T-helper 2 cell treated with Interferon-gamma antibody and Interleukin-4, amounts not matched to agents 100 ng/mL and 5 ng/mL, for 36 hours (primary cell): ENCODE data around the gene ABHD16A. TPM values are rescaled to one million over a fixed set of nuclear protein-coding genes. Genes with fewer than 3 reads are reported as not detected.

Experiments used
- intact Hi-C: fragments of 100-400 bp; cut with micrococcal nuclease; formaldehyde crosslinking; loops from one replicate; pipeline ENCODE4 v1.15.1; 2023
- total RNA-seq: library from RNA; stranded (reverse); gene quantifications from 2 replicates; pipeline ENCODE4 v1.2.3, GENCODE V29; 2022

ABHD16A gene
- total RNA-seq, 1 donor from 2014 or later = 54.9 TPM

- intact Hi-C loops = loop anchor here (10.0 kb wide), 2 partner anchors 189 to 441 kb away; partner anchors contain the start of genes AGPAT1, ATP6V1G2, DDX39B and NFKBIL1
These were observed 30.6 kb upstream of the ABHD16A start for GRCh38 chr6:31733734-31734133.

- intact Hi-C loops = loop anchor here (10.0 kb wide), 2 partner anchors 187 to 443 kb away; partner anchors contain the start of genes AGPAT1, ATP6V1G2, DDX39B and NFKBIL1
These were observed 28.9 kb upstream of the ABHD16A start for GRCh38 chr6:31732029-31732428.

- intact Hi-C loops = loop anchor here (1.0 to 10.0 kb wide), 3 partner anchors 27 to 444 kb away; partner anchors contain the start of genes ABHD16A, AGPAT1, ATP6V1G2 and DDX39B
These were observed 27.5 kb upstream of the ABHD16A start for GRCh38 chr6:31730631-31731086.

- intact Hi-C loops = loop anchor here (1.0 to 10.0 kb wide), 7 partner anchors 8 to 445 kb away; partner anchors contain the start of genes ABHD16A, AGPAT1, ATP6V1G2 and DDX39B
These were observed 27.0 kb upstream of the ABHD16A start for GRCh38 chr6:31729979-31730630.

- intact Hi-C loops = loop anchor here (1.0 to 2.0 kb wide), 4 partner anchors 9 to 101 kb away; partner anchors contain the start of gene LY6G5C
These were observed 26.4 kb upstream of the ABHD16A start for GRCh38 chr6:31729515-31729978.

- intact Hi-C loops = loop anchor here (1.0 to 2.0 kb wide), 4 partner anchors 9 to 102 kb away; partner anchors contain the start of gene LY6G5C
These were observed 25.8 kb upstream of the ABHD16A start, which contains the start of gene DDAH2 for GRCh38 chr6:31728767-31729514. DDAH2 (minus strand) TSS chr6:31729299; CDS start chr6:31729161, 138 bp downstream.

- intact Hi-C loops = loop anchor here (2.0 kb wide), 3 partner anchors 41 to 103 kb away; partner anchors contain the start of gene LY6G5C
These were observed 24.9 kb upstream of the ABHD16A start for GRCh38 chr6:31727717-31728671.

- intact Hi-C loops = no loop called here
These were observed 24.1 kb upstream of the ABHD16A start for GRCh38 chr6:31727034-31727716.

- intact Hi-C loops = no loop called here
These were observed 22.6 kb upstream of the ABHD16A start for GRCh38 chr6:31725502-31726350.

GRCh38 chr6:31723980-31724691, 21.0 kb upstream of the ABHD16A start:
- intact Hi-C loops = no loop called here

GRCh38 chr6:31723245-31723979, 20.3 kb upstream of the ABHD16A start, which contains the start of gene MPIG6B:
MPIG6B (plus strand) TSS chr6:31723373; CDS start chr6:31723384, 11 bp downstream.
- intact Hi-C loops = no loop called here

- intact Hi-C loops = no loop called here
These were observed 19.0 kb upstream of the ABHD16A start for GRCh38 chr6:31722173-31722572.

- intact Hi-C loops = no loop called here
These were observed 18.4 kb upstream of the ABHD16A start, which contains the start of gene LY6G6C for GRCh38 chr6:31721351-31722020. LY6G6C (minus strand) TSS chr6:31721746; CDS start chr6:31721679, 67 bp downstream.

GRCh38 chr6:31720196-31720770, 17.2 kb upstream of the ABHD16A start:
- intact Hi-C loops = no loop called here

- intact Hi-C loops = no loop called here
These were observed 15.9 kb upstream of the ABHD16A start for GRCh38 chr6:31719001-31719400.

GRCh38 chr6:31718265-31718664, 15.1 kb upstream of the ABHD16A start:
- intact Hi-C loops = no loop called here
